HCT116 (cell line): ENCODE results near the gene TNIK.

Source experiments
- EZH2phosphoT487 ChIP-seq: fragments of 200-600 bp; IDR thresholded peaks from 2 replicates; pipeline ENCODE4 v1.6.1; 2018; ENCODE audit warnings: antibody characterized with exemption, borderline replicate concordance
- FOSL1 ChIP-seq: IDR thresholded peaks from 2 replicates; pipeline ENCODE4 v1.6.1; 2012; ENCODE audit warnings: low read depth
- POLR2A ChIP-seq: IDR thresholded peaks from 2 replicates; pipeline ENCODE4 v1.7.0; 2011; ENCODE audit warnings: borderline replicate concordance; ENCODE audit not compliant: insufficient read depth, insufficient read length; ENCODE audit errors: extremely low read depth
- TF ChIP-seq, protein P1 (sequence below), 3 experiments: fragments of 200-600 bp in 1 of 3; sonication (generic) in 1 of 3; IDR thresholded peaks in 2 of 3; conservative IDR thresholded peaks in 1 of 3; 2 replicates each; pipeline ENCODE4 v1.5.1; 2012 to 2017; ENCODE audit warnings: low read depth in 2 of 3, low read length in 2 of 3, antibody characterized with exemption in 1 of 3, borderline replicate concordance in 1 of 3, control low read depth in 1 of 3, mild to moderate bottlenecking in 1 of 3, mixed read lengths in 1 of 3, mixed run types in 1 of 3, moderate library complexity in 1 of 3; ENCODE audit not compliant: insufficient read depth in 1 of 3

DNA sequence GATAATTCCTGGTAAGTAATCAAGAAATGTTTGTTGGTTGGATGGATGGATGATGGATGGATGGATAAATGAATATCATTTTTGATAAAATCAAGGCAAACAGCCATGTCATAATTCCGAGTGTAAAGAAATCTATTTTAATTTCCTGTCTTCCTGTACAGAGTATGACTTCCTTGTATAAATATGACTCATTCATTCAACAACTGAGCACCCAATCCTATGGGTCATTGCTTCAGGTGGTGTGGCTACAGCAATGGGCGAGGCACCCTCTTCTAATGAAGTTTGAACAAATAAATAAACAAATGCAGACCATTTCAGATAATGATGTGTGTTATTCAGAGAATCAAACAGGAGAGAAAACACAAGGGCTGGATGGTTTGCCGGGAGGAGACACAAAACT lies 198.7 kb downstream of the TNIK start:
- TF ChIP-seq FOSL1 (peak; percentile 92), EZH2phosphoT487 (no peak), POLR2A (no peak)
- TF ChIP-seq, protein P1, sequence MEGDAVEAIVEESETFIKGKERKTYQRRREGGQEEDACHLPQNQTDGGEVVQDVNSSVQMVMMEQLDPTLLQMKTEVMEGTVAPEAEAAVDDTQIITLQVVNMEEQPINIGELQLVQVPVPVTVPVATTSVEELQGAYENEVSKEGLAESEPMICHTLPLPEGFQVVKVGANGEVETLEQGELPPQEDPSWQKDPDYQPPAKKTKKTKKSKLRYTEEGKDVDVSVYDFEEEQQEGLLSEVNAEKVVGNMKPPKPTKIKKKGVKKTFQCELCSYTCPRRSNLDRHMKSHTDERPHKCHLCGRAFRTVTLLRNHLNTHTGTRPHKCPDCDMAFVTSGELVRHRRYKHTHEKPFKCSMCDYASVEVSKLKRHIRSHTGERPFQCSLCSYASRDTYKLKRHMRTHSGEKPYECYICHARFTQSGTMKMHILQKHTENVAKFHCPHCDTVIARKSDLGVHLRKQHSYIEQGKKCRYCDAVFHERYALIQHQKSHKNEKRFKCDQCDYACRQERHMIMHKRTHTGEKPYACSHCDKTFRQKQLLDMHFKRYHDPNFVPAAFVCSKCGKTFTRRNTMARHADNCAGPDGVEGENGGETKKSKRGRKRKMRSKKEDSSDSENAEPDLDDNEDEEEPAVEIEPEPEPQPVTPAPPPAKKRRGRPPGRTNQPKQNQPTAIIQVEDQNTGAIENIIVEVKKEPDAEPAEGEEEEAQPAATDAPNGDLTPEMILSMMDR (IDR thresholded peaks at IDR 0.05 in 2 of 3, conservative IDR thresholded peaks at IDR 0.05 in 1 of 3; ENCODE audit: borderline replicate concordance in 1 of 3, insufficient read depth in 1 of 3, low read depth in 2 of 3, low read length in 2 of 3), result no peak
